ENCODE results near the gene ZFYVE28. TPM values are rescaled to one million over a fixed set of nuclear protein-coding genes. Genes with fewer than 3 reads are reported as not detected.

Gene ZFYVE28
- total RNA-seq, 1 experiment from 2014 or later: 12.9 TPM

DNA sequence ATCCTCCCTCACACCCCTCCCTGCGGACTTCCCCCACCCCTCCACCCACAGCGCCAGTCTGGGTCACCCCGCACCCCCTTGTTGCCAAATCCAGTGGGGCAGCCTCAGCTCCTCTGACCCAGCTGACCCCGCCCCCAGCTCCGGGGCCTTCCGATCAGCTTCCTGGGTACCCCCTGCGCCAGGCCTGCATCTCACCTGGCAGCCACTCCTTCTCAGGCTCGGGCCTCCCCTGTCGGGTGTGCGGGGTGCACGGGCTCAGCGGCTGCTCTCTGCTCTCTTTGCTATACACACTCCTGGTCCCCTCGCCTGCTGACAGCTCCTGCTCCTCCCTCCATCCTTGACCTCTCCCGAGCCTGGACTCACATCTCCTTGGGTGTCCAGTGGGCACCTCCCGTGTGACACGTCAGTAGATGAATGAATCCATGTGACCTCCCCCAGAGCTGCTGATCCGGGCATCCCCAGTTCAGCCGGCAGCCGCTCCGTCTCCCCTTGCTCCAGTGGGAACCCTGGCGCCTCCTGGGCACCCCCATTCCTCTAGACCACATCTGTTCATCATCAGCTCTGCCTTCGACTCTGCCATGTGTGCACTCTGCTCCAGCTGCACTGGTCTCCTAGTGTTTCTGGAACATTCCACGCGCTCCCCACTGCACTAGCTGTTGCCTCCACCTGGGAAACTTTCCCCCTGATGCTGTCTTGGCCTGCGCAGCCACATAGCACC lies 10.2 kb upstream of the ZFYVE28 start:
- Histone ChIP-seq H3K36me3 (ENCODE audit: low read depth) (no peaks in the 10 kb centered on the region), H4K20me1 (ENCODE audit: insufficient read depth) (peaks cover 23% of the 10 kb centered on the region), H3K4me1 (replicated peaks; ENCODE audit: insufficient read depth) (no peaks in the 10 kb centered on the region), H2AFZ (no peak overlapping the region), H3K4me3 (no peak overlapping the region), H3K9me3 (ENCODE audit: insufficient read depth, low read depth) (no peaks in the 10 kb centered on the region), H3K27ac (no peak overlapping the region), H3K79me2 (ENCODE audit: low read depth) (no peaks in the 10 kb centered on the region), H3K27me3 (ENCODE audit: insufficient read depth, low read depth) (peaks cover 16% of the 10 kb centered on the region; the same call in 1 of the 2 replicates), H3F3A (ENCODE audit: insufficient read depth, low read depth) (peaks cover 27% of the 10 kb centered on the region), H3K9me2 (ENCODE audit: insufficient read depth) (no peaks in the 10 kb centered on the region), H3K4me2 (no peak overlapping the region)
- ChIA-PET POLR2A (ENCODE audit: unreplicated experiment) (no interaction called here), CTCF (no interaction called here)
- intact Hi-C loops (cut with micrococcal nuclease; ENCODE audit: unreplicated experiment): no loop called here
- TF ChIP-seq, protein P1, sequence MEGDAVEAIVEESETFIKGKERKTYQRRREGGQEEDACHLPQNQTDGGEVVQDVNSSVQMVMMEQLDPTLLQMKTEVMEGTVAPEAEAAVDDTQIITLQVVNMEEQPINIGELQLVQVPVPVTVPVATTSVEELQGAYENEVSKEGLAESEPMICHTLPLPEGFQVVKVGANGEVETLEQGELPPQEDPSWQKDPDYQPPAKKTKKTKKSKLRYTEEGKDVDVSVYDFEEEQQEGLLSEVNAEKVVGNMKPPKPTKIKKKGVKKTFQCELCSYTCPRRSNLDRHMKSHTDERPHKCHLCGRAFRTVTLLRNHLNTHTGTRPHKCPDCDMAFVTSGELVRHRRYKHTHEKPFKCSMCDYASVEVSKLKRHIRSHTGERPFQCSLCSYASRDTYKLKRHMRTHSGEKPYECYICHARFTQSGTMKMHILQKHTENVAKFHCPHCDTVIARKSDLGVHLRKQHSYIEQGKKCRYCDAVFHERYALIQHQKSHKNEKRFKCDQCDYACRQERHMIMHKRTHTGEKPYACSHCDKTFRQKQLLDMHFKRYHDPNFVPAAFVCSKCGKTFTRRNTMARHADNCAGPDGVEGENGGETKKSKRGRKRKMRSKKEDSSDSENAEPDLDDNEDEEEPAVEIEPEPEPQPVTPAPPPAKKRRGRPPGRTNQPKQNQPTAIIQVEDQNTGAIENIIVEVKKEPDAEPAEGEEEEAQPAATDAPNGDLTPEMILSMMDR (conservative IDR thresholded peaks at IDR 0.05): no peak
- no peak for TF ChIP-seq EZH2 (IDR thresholded peaks at IDR 0.05; ENCODE audit: low read depth)
- no TSS peak for BruUV-seq (replicated peaks)
- DNase-seq: no peak

DNA sequence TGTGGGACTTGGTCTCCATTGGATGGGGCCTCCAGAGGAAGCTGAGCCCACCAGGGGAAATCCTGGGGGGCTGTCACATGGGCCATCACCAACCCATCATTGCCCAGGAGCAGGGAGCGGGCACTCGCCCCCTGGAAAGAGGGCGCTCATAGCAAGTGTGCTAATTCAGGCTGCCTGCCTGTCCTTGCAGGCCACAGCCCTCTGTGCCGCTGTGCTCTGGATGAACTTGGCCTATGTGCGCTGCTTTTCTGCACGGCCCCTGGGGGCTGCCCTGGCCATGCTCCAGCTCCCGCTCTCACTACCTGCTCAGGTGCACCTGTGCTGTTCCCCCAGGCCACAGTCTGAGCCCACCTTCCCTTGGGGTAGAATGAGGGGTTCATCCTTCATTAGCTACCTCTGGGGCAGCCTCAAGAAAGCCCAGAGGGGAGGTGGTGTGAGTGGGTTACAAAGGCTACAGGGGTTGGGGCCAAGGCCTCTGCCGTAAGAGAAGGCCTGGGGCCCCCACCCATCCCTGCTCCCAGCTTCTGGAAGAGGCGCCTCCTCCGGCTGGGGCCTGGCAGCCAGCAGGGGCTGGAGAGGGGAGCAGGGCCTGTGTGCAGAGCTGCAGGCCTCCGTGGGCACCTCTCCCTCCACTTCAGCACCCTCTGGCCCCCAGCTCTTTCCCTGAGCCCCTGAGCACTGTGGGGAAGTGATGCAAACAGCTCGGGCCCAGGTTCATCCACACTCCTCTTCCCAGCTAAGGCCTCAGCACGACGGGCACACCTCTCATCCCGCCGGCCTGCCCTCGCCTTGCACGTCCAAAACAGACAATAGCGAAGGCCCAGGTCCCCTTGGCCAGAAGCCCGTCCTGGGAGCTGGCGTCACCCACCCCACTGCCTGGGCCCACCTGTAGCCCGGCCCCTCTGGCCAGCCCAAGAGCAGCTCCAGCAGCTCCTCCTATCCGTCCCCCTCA lies 9.2 kb upstream of the ZFYVE28 start:
- Histone ChIP-seq H2AFZ (no peak overlapping the region), H4K20me1 (ENCODE audit: insufficient read depth) (peaks cover 23% of the 10 kb centered on the region), H3F3A (ENCODE audit: insufficient read depth, low read depth) (peaks cover 27% of the 10 kb centered on the region), H3K9me2 (ENCODE audit: insufficient read depth) (no peaks in the 10 kb centered on the region), H3K27me3 (ENCODE audit: insufficient read depth, low read depth) (peaks cover 14% of the 10 kb centered on the region; the same call in 1 of the 2 replicates), H3K4me3 (no peak overlapping the region), H3K9me3 (ENCODE audit: insufficient read depth, low read depth) (no peaks in the 10 kb centered on the region), H3K4me2 (no peak overlapping the region), H3K4me1 (replicated peaks; ENCODE audit: insufficient read depth) (no peaks in the 10 kb centered on the region), H3K36me3 (ENCODE audit: low read depth) (no peaks in the 10 kb centered on the region), H3K27ac (no peak overlapping the region), H3K79me2 (ENCODE audit: low read depth) (no peaks in the 10 kb centered on the region)
- no peak for TF ChIP-seq EZH2 (IDR thresholded peaks at IDR 0.05; ENCODE audit: low read depth)
- TF ChIP-seq, protein P1 (conservative IDR thresholded peaks at IDR 0.05): no peak
- ChIA-PET POLR2A (ENCODE audit: unreplicated experiment) (no interaction called here), CTCF (no interaction called here)
- BruUV-seq (replicated peaks): no TSS peak
- no peak for DNase-seq
- intact Hi-C loops (cut with micrococcal nuclease; ENCODE audit: unreplicated experiment): no loop called here

DNA sequence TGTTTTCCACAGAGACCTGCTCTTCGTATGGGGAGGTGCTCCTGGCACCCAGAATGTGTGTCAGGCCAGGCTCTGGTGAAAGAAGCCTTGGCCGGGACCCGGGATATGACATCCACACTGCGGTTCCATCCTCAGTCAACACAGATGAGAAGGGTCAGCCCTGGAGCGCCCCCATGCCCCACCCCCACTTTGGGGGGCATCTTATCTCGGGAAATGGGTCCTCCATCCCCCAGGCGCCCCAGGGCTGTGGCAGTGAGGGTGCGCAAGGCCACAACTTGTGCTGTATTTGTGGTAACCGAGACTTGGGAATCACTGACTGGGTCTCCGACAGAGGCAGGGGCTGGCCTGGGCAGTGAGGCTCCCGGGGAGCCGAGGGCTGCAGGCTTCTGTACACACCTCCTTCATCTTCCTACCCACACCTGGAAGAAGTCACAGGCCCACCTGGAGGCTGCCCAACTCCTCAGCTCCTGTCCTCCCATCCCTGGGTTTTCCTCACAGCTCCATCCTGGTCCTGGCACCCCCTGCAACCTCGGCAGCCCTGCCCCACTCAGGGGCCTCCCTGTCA lies 8.3 kb upstream of the ZFYVE28 start:
- H3K9me3 ChIP-seq (ENCODE audit: insufficient read depth, low read depth): no peaks in the 10 kb centered on the region
- H3K27ac ChIP-seq: no peak overlapping the region
- intact Hi-C loops (cut with micrococcal nuclease; ENCODE audit: unreplicated experiment): no loop called here
- no peak overlapping the region for H3K4me2 ChIP-seq
- no peak overlapping the region for H3K4me3 ChIP-seq
- H3K4me1 ChIP-seq (replicated peaks; ENCODE audit: insufficient read depth): no peaks in the 10 kb centered on the region
- H3K36me3 ChIP-seq (ENCODE audit: low read depth): no peaks in the 10 kb centered on the region
- TF ChIP-seq, protein P1 (conservative IDR thresholded peaks at IDR 0.05): no peak
- no peak for TF ChIP-seq EZH2 (IDR thresholded peaks at IDR 0.05; ENCODE audit: low read depth)
- no peak for DNase-seq
- H3F3A ChIP-seq (ENCODE audit: insufficient read depth, low read depth): peaks cover 25% of the 10 kb centered on the region
- CTCF ChIA-PET: no interaction called here
- H3K79me2 ChIP-seq (ENCODE audit: low read depth): no peaks in the 10 kb centered on the region
- no peaks in the 10 kb centered on the region for H3K9me2 ChIP-seq (ENCODE audit: insufficient read depth)
- H3K27me3 ChIP-seq (ENCODE audit: insufficient read depth, low read depth): peaks cover 23% of the 10 kb centered on the region
- H2AFZ ChIP-seq: no peak overlapping the region
- H4K20me1 ChIP-seq (ENCODE audit: insufficient read depth): peaks cover 20% of the 10 kb centered on the region
- BruUV-seq (replicated peaks): no TSS peak
- POLR2A ChIA-PET (ENCODE audit: unreplicated experiment): no interaction called here
